ENCODE measurements around the gene DNAJB7. TPM values are rescaled to one million over a fixed set of nuclear protein-coding genes. Genes with fewer than 3 reads are reported as not detected.
"Not testable (repeated sequence)": the region's sequence is repeated elsewhere in the genome, so short reads cannot be mapped to it uniquely, and the experiment has no call there.

The DNAJB7 gene
- total RNA-seq, 1 donor from 2014 or later: not detected

GRCh38 chr22:40838486-40838885 lies 23.4 kb downstream of the DNAJB7 start:
- H3K36me3 Mint-ChIP-seq: peaks cover 37% of the 10 kb centered on the region
- no peak for TF ChIP-seq CTCF (IDR thresholded peaks at IDR 0.05; ENCODE audit: unreplicated experiment)
- DNase-seq (ENCODE audit: low spot score in 2 of 2, unreplicated experiment in 2 of 2): no peak
- H3K27ac Mint-ChIP-seq: peak overlapping the region; percentile 44
- H3K4me3 Mint-ChIP-seq: no peak overlapping the region
- no peaks in the 10 kb centered on the region for H3K27me3 Mint-ChIP-seq (ENCODE audit: low read depth)
- H3K4me1 Mint-ChIP-seq: no peaks in the 10 kb centered on the region
- H3K9me3 Mint-ChIP-seq: no peaks in the 10 kb centered on the region

GRCh38 chr22:40834619-40835018 lies 27.3 kb downstream of the DNAJB7 start:
- no peaks in the 10 kb centered on the region for H3K4me1 Mint-ChIP-seq
- no peaks in the 10 kb centered on the region for H3K9me3 Mint-ChIP-seq
- no peak for DNase-seq (ENCODE audit: low spot score in 2 of 2, unreplicated experiment in 2 of 2)
- no peaks in the 10 kb centered on the region for H3K27me3 Mint-ChIP-seq (ENCODE audit: low read depth)
- peaks cover 32% of the 10 kb centered on the region for H3K36me3 Mint-ChIP-seq
- no peak overlapping the region for H3K4me3 Mint-ChIP-seq
- TF ChIP-seq CTCF (IDR thresholded peaks at IDR 0.05; ENCODE audit: unreplicated experiment): no peak
- no peak overlapping the region for H3K27ac Mint-ChIP-seq

GRCh38 chr22:40829131-40829530 lies 32.8 kb downstream of the DNAJB7 start:
- Mint-ChIP-seq H3K36me3 (peaks cover 29% of the 10 kb centered on the region), H3K27me3 (ENCODE audit: low read depth) (no peaks in the 10 kb centered on the region), H3K9me3 (no peaks in the 10 kb centered on the region), H3K4me1 (peaks cover 9% of the 10 kb centered on the region), H3K27ac (peak overlapping the region; percentile 55), H3K4me3 (no peak overlapping the region)
- no peak for DNase-seq (ENCODE audit: low spot score in 2 of 2, unreplicated experiment in 2 of 2)
- no peak for TF ChIP-seq CTCF (IDR thresholded peaks at IDR 0.05; ENCODE audit: unreplicated experiment)

GRCh38 chr22:40826984-40827741 lies 34.8 kb downstream of the DNAJB7 start:
- Mint-ChIP-seq H3K9me3 (no peaks in the 10 kb centered on the region), H3K4me1 (peaks cover 9% of the 10 kb centered on the region), H3K27ac (peak overlapping the region; percentile 79)

GRCh38 chr22:40826292-40826691 lies 35.6 kb downstream of the DNAJB7 start:
- Mint-ChIP-seq H3K36me3 (peaks cover 25% of the 10 kb centered on the region), H3K27ac (peak overlapping the region; percentile 79)
- H3K27me3 Mint-ChIP-seq (ENCODE audit: low read depth); H3K9me3 Mint-ChIP-seq; DNase-seq (ENCODE audit: low spot score in 2 of 2, unreplicated experiment in 2 of 2); H3K4me1 Mint-ChIP-seq; H3K4me3 Mint-ChIP-seq: not testable (repeated sequence)

More at GRCh38 chr22:40826984-40827741, 34.8 kb downstream of the DNAJB7 start:
- H3K4me3 Mint-ChIP-seq: no peak overlapping the region
- no peak for TF ChIP-seq CTCF (IDR thresholded peaks at IDR 0.05; ENCODE audit: unreplicated experiment)
- no peaks in the 10 kb centered on the region for H3K27me3 Mint-ChIP-seq (ENCODE audit: low read depth)
- H3K36me3 Mint-ChIP-seq: peaks cover 27% of the 10 kb centered on the region
- no peak for DNase-seq (ENCODE audit: low spot score in 2 of 2, unreplicated experiment in 2 of 2)

GRCh38 chr22:40823426-40823825 lies 38.5 kb downstream of the DNAJB7 start:
- Mint-ChIP-seq H3K27ac (peak overlapping the region; percentile 19), H3K27me3 (ENCODE audit: low read depth) (no peaks in the 10 kb centered on the region), H3K36me3 (peaks cover 11% of the 10 kb centered on the region), H3K9me3 (no peaks in the 10 kb centered on the region), H3K4me3 (no peak overlapping the region), H3K4me1 (peaks cover 20% of the 10 kb centered on the region)
- no peak for DNase-seq (ENCODE audit: low spot score in 2 of 2, unreplicated experiment in 2 of 2)
- TF ChIP-seq CTCF (IDR thresholded peaks at IDR 0.05; ENCODE audit: unreplicated experiment): no peak
